Small intestine (tissue), 7 donors: ENCODE results near the gene SLC26A3. TPM values are rescaled to one million over a fixed set of nuclear protein-coding genes. Genes with fewer than 3 reads are reported as not detected.

Source experiments
- DNase-seq, 2 donors: peaks; one replicate each; pipeline versions ENCODE4 v3.0.0 to v3.0.0-alpha.2; 2013
- FAIRE-seq: peaks from 2 replicates; lab custom pipeline; 2012; peaks lifted over from hg19 to GRCh38; lab: Jason Lieb, UNC
- H3K27ac ChIP-seq, 3 donors: one replicate each; pipeline ENCODE4 v1.5.1; 2013; ENCODE audit warnings: low read length in 2 of 3, mild to moderate bottlenecking in 2 of 3, control low read depth in 1 of 3, inconsistent platforms in 1 of 3, low read depth in 1 of 3, moderate library complexity in 1 of 3
- H3K27me3 ChIP-seq, 3 donors: one replicate each; pipeline ENCODE4 v1.6.1; 2013; ENCODE audit warnings: low read length in 3 of 3, inconsistent platforms in 1 of 3; ENCODE audit not compliant: control insufficient read depth in 3 of 3, insufficient read depth in 3 of 3
- H3K36me3 ChIP-seq, 3 donors: one replicate each; pipeline ENCODE4 v1.6.1; 2013; ENCODE audit warnings: low read length in 3 of 3, inconsistent platforms in 1 of 3, low read depth in 1 of 3, mild to moderate bottlenecking in 1 of 3, moderate library complexity in 1 of 3; ENCODE audit not compliant: control insufficient read depth in 3 of 3, insufficient read depth in 2 of 3
- H3K4me1 ChIP-seq, 3 donors: one replicate each; pipeline ENCODE4 v1.6.1; 2013; ENCODE audit warnings: low read length in 2 of 3, inconsistent platforms in 1 of 3, low read depth in 1 of 3, mild to moderate bottlenecking in 1 of 3, moderate library complexity in 1 of 3; ENCODE audit not compliant: control insufficient read depth in 3 of 3, insufficient read depth in 2 of 3
- H3K4me3 ChIP-seq, 3 donors: one replicate each; pipeline ENCODE4 v1.5.1; 2013; ENCODE audit warnings: low read length in 3 of 3, control low read depth in 1 of 3, inconsistent platforms in 1 of 3, low read depth in 1 of 3, mild to moderate bottlenecking in 1 of 3, moderate library complexity in 1 of 3
- H3K9me3 ChIP-seq, 2 donors: one replicate each; pipeline ENCODE4 v1.6.1; 2013; ENCODE audit warnings: low read depth in 1 of 2, low read length in 1 of 2; ENCODE audit not compliant: control insufficient read depth in 2 of 2, insufficient read depth in 1 of 2
- WGBS, 3 donors: extraction: QIAGEN DNeasy Blood & Tissue Kit; methylation state at CpG; one replicate each; pipeline ENCODE4 v1.1.7; 2013; 5-methylcytosine and 5-hydroxymethylcytosine counted together
- polyA plus RNA-seq, 4 donors: library from polyadenylated mRNA; stranded (reverse) in 3 of 4; unstranded in 1 of 4; fragments of 200-250 nt in 3 of 4; fragments of 120-200 nt in 1 of 4; gene quantifications; one replicate each; pipeline versions ENCODE4 v1.2.1 to v1.2.3, GENCODE V29; 2013
- donor health status: healthy with polysubstance abuse.
- donor health status: control.
- donor health status: control.
- donor health status: Bipolar disorder and iron deficiency.
- donor health status: healthy.

Gene SLC26A3
- polyA plus RNA-seq, 4 donors: 56.0 to 295 (median 96.4) TPM

- peaks cover 0 to 26% (median 3%) of the 10 kb centered on the region in 3 donors for H3K4me1 ChIP-seq
- no peaks in the 10 kb centered on the region for H3K9me3 ChIP-seq
- no peak overlapping the region for H3K4me3 ChIP-seq
- DNase-seq: no peak
- FAIRE-seq: no peak
- no peak overlapping the region for H3K27ac ChIP-seq
- WGBS, 3 donors: 95 to 97% (median 96%) methylated on average over 16 of the region's 16 CpGs
- H3K36me3 ChIP-seq: no peaks in the 10 kb centered on the region
- H3K27me3 ChIP-seq: no peaks in the 10 kb centered on the region
These were observed 40.2 kb upstream of the SLC26A3 start for GRCh38 chr7:107843184-107843583.

GRCh38 chr7:107842213-107842612 lies 39.2 kb upstream of the SLC26A3 start:
- Histone ChIP-seq H3K36me3 (no peaks in the 10 kb centered on the region), H3K4me1 (peaks cover 0 to 34% (median 11%) of the 10 kb centered on the region in 3 donors), H3K4me3 (no peak overlapping the region), H3K9me3 (no peaks in the 10 kb centered on the region), H3K27ac (no peak overlapping the region), H3K27me3 (no peaks in the 10 kb centered on the region)
- 60 to 86% (median 63%) methylated on average over 3 of the region's 3 CpGs for WGBS, 3 donors
- no peak for FAIRE-seq
- peak in 1 of 2 donors; percentile 60 for DNase-seq

GRCh38 chr7:107838816-107839565 lies 36.0 kb upstream of the SLC26A3 start:
- H3K27me3 ChIP-seq: no peaks in the 10 kb centered on the region
- FAIRE-seq (no peak), DNase-seq (peak; percentile 65 to 91)
- H3K9me3 ChIP-seq: no peaks in the 10 kb centered on the region
- WGBS, 3 donors: 23 to 72% (median 42%) methylated on average over 5 of the region's 5 CpGs
- H3K4me3 ChIP-seq: no peak overlapping the region
- H3K27ac ChIP-seq: peak overlapping the region; percentile 58 to 61 (median 59)
- no peaks in the 10 kb centered on the region for H3K36me3 ChIP-seq
- H3K4me1 ChIP-seq: peaks cover 0 to 62% (median 23%) of the 10 kb centered on the region in 3 donors

GRCh38 chr7:107838024-107838601 lies 35.1 kb upstream of the SLC26A3 start:
- peak overlapping the region in 1 of 3 donors; percentile 61 for H3K27ac ChIP-seq
- no peak for DNase-seq
- no peaks in the 10 kb centered on the region for H3K27me3 ChIP-seq
- FAIRE-seq: no peak
- no peaks in the 10 kb centered on the region for H3K36me3 ChIP-seq
- no peak overlapping the region for H3K4me3 ChIP-seq
- 71 to 84% (median 82%) methylated on average over 3 of the region's 3 CpGs for WGBS, 3 donors
- peaks cover 0 to 61% (median 27%) of the 10 kb centered on the region in 3 donors for H3K4me1 ChIP-seq
- H3K9me3 ChIP-seq: no peaks in the 10 kb centered on the region

- no peak for DNase-seq
- WGBS, 3 donors: 31 to 35% (median 32%) methylated on average over 1 of the region's 1 CpG
- Histone ChIP-seq H3K4me1 (peaks cover 0 to 54% (median 28%) of the 10 kb centered on the region in 3 donors), H3K36me3 (no peaks in the 10 kb centered on the region), H3K27ac (peak overlapping the region in 1 of 3 donors; percentile 13), H3K27me3 (no peaks in the 10 kb centered on the region), H3K4me3 (no peak overlapping the region), H3K9me3 (no peaks in the 10 kb centered on the region)
- FAIRE-seq: no peak
These were observed 34.1 kb upstream of the SLC26A3 start for GRCh38 chr7:107837145-107837512.

GRCh38 chr7:107836237-107837144 lies 33.5 kb upstream of the SLC26A3 start:
- peaks cover 0 to 54% (median 28%) of the 10 kb centered on the region in 3 donors for H3K4me1 ChIP-seq
- no peaks in the 10 kb centered on the region for H3K9me3 ChIP-seq
- peak overlapping the region in 1 of 3 donors; percentile 46 for H3K27ac ChIP-seq
- DNase-seq (peak; percentile 77 to 88), FAIRE-seq (peak; percentile 30)
- no peak overlapping the region for H3K4me3 ChIP-seq
- H3K27me3 ChIP-seq: no peaks in the 10 kb centered on the region
- 12 to 42% (median 26%) methylated on average over 10 of the region's 10 CpGs for WGBS, 3 donors
- no peaks in the 10 kb centered on the region for H3K36me3 ChIP-seq

- Histone ChIP-seq H3K27ac (no peak overlapping the region), H3K4me3 (no peak overlapping the region), H3K27me3 (no peaks in the 10 kb centered on the region), H3K9me3 (no peaks in the 10 kb centered on the region), H3K36me3 (no peaks in the 10 kb centered on the region), H3K4me1 (peaks cover 0 to 62% (median 28%) of the 10 kb centered on the region in 3 donors)
- 59 to 89% (median 71%) methylated on average over 1 of the region's 1 CpG for WGBS, 3 donors
- FAIRE-seq (no peak), DNase-seq (peak in 1 of 2 donors; percentile 66)
These were observed 31.4 kb upstream of the SLC26A3 start for GRCh38 chr7:107834401-107834800.

GRCh38 chr7:107833684-107834106 lies 30.7 kb upstream of the SLC26A3 start:
- Histone ChIP-seq H3K4me3 (no peak overlapping the region), H3K9me3 (no peaks in the 10 kb centered on the region), H3K27me3 (no peaks in the 10 kb centered on the region), H3K4me1 (peaks cover 0 to 55% (median 26%) of the 10 kb centered on the region in 3 donors), H3K36me3 (no peaks in the 10 kb centered on the region), H3K27ac (no peak overlapping the region)
- FAIRE-seq (no peak), DNase-seq (peak in 1 of 2 donors; percentile 73)
- 41 to 69% (median 58%) methylated on average over 7 of the region's 7 CpGs for WGBS, 3 donors
